ENCODE results near the gene CPTP. TPM values are rescaled to one million over a fixed set of nuclear protein-coding genes. Genes with fewer than 3 reads are reported as not detected.

CPTP gene
- total and polyA plus RNA-seq, 2 of the 13 experiments (the other 11 are each of a cell fraction or from before 2014, with no cell fraction given), result 5.5 to 9.3 TPM

GRCh38 chr1:1336931-1337792 lies 12.6 kb downstream of the CPTP start:
- H4K20me1 ChIP-seq (ENCODE audit: insufficient read depth, low read length), result peaks cover 7% of the 10 kb centered on the region; the same call in 1 of the 2 replicates
- FAIRE-seq (no peak), DNase-seq (ENCODE audit: low spot score) (no peak), ATAC-seq (no peak)
- ChIA-PET POLR2A (interaction anchor here (0.9 to 3.9 kb wide), 4 partner anchors 11 to 62 kb away, joined by 3 to 12 read pairs (median 4); partner anchors contain the start of genes AURKAIP1, CCNL2 and DVL1), CTCF (ENCODE audit: low intra/inter-chr PET ratio, low total read pairs) (no interaction called here)
- no peak overlapping the region for H3K9ac ChIP-seq (ENCODE audit: insufficient read depth, low read depth, low read length)
- intact Hi-C loops (cut with micrococcal nuclease; ENCODE audit: unreplicated experiment), result no loop called here
- 96% methylated on average over 18 of the region's 32 CpGs for WGBS (ENCODE audit: low lambda C conversion rate)
- H3K4me3 ChIP-seq (replicated peaks in 1 of 3; ENCODE audit: insufficient read depth in 1 of 3, low read depth in 2 of 3, low read length in 3 of 3), result no peak overlapping the region
- no peaks in the 10 kb centered on the region for H3K79me2 ChIP-seq (ENCODE audit: insufficient read depth, low read length)
- H3K4me1 ChIP-seq (ENCODE audit: insufficient read depth, low read length), result no peaks in the 10 kb centered on the region; the same call in 1 of the 2 replicates
- no peak for TF ChIP-seq ZFP1 (CRISPR knock-in tag; IDR thresholded peaks at IDR 0.05)
- peak; percentile 50 for TF ChIP-seq AGO2 (optimal IDR thresholded peaks at IDR 0.05; ENCODE audit: low read depth, low read length)
- no peak for TF ChIP-seq HNRNPL (IDR thresholded peaks at IDR 0.05; ENCODE audit: low read depth, low read length)
- TF ChIP-seq, protein P1, sequence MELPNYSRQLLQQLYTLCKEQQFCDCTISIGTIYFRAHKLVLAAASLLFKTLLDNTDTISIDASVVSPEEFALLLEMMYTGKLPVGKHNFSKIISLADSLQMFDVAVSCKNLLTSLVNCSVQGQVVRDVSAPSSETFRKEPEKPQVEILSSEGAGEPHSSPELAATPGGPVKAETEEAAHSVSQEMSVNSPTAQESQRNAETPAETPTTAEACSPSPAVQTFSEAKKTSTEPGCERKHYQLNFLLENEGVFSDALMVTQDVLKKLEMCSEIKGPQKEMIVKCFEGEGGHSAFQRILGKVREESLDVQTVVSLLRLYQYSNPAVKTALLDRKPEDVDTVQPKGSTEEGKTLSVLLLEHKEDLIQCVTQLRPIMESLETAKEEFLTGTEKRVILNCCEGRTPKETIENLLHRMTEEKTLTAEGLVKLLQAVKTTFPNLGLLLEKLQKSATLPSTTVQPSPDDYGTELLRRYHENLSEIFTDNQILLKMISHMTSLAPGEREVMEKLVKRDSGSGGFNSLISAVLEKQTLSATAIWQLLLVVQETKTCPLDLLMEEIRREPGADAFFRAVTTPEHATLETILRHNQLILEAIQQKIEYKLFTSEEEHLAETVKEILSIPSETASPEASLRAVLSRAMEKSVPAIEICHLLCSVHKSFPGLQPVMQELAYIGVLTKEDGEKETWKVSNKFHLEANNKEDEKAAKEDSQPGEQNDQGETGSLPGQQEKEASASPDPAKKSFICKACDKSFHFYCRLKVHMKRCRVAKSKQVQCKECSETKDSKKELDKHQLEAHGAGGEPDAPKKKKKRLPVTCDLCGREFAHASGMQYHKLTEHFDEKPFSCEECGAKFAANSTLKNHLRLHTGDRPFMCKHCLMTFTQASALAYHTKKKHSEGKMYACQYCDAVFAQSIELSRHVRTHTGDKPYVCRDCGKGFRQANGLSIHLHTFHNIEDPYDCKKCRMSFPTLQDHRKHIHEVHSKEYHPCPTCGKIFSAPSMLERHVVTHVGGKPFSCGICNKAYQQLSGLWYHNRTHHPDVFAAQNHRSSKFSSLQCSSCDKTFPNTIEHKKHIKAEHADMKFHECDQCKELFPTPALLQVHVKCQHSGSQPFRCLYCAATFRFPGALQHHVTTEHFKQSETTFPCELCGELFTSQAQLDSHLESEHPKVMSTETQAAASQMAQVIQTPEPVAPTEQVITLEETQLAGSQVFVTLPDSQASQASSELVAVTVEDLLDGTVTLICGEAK (IDR thresholded peaks at IDR 0.05), result no peak
- TF ChIP-seq, protein P1 (CRISPR knock-in tag; IDR thresholded peaks at IDR 0.05), result no peak
- TF ChIP-seq RBFOX2 (IDR thresholded peaks at IDR 0.05; ENCODE audit: low read depth, low read length), result peak; percentile 45; the same call in 1 of the 2 replicates
- TF ChIP-seq, protein P2, sequence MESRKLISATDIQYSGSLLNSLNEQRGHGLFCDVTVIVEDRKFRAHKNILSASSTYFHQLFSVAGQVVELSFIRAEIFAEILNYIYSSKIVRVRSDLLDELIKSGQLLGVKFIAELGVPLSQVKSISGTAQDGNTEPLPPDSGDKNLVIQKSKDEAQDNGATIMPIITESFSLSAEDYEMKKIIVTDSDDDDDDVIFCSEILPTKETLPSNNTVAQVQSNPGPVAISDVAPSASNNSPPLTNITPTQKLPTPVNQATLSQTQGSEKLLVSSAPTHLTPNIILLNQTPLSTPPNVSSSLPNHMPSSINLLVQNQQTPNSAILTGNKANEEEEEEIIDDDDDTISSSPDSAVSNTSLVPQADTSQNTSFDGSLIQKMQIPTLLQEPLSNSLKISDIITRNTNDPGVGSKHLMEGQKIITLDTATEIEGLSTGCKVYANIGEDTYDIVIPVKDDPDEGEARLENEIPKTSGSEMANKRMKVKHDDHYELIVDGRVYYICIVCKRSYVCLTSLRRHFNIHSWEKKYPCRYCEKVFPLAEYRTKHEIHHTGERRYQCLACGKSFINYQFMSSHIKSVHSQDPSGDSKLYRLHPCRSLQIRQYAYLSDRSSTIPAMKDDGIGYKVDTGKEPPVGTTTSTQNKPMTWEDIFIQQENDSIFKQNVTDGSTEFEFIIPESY (CRISPR knock-in tag; IDR thresholded peaks at IDR 0.05), result peak; percentile 88
- no peak for TF ChIP-seq ADNP (CRISPR knock-in tag; IDR thresholded peaks at IDR 0.05)
- no peak overlapping the region for H3K27ac ChIP-seq (ENCODE audit: extremely low read length, insufficient read depth, low read length)
- no peak overlapping the region for H2AFZ ChIP-seq (ENCODE audit: low read length)
- peaks cover 13 to 26% of the 10 kb centered on the region in 2 experiments for H3K36me3 ChIP-seq (replicated peaks in 1 of 2; ENCODE audit: control insufficient read depth in 1 of 2, insufficient read depth in 2 of 2, low read length in 2 of 2)
- no TSS peak for BruUV-seq (replicated peaks)
- H3K27me3 ChIP-seq (ENCODE audit: control insufficient read depth in 1 of 2, insufficient read depth in 2 of 2, low read length in 2 of 2), result no peaks in the 10 kb centered on the region
- H3K4me2 ChIP-seq (ENCODE audit: low read depth, low read length), result no peak overlapping the region
- no peaks in the 10 kb centered on the region for H3K9me3 ChIP-seq (ENCODE audit: low read length)
- in situ Hi-C loops (cut with HindIII; ENCODE audit: extremely low pct_ligation_motif_present, low pct_unique_long_range_greater_than_20kb), result no loop called here
